Endothelial cell of umbilical vein (primary cell): Measurements from ENCODE around the gene PIAS2. TPM values are rescaled to one million over a fixed set of nuclear protein-coding genes. Genes with fewer than 3 reads are reported as not detected.

ENCODE experiments used
- BruUV-seq: library from RNA; stranded (reverse); fragments of 400-500 nt; replicated peaks from 2 replicates; lab custom pipeline; 2021; lab: Mats Ljungman, UMichigan
- CTCF ChIA-PET: fragments of 300-600, 350-600 bp; sonication (Branson Sonifier 250); formaldehyde crosslinking; loops from one replicate; lab custom pipeline; 2021; ENCODE audit warnings: antibody characterized with exemption, inconsistent platforms; lab: Charles Lee
- POLR2A ChIA-PET: fragments of 300-600, 350-600 bp; sonication (Branson Sonifier 250); formaldehyde crosslinking; loops from one replicate; lab custom pipeline; 2021; ENCODE audit warnings: antibody characterized with exemption, inconsistent platforms; lab: Charles Lee
- DNase-seq: peaks from one replicate; pipeline ENCODE4 v3.0.0-alpha.2; 2011; ENCODE audit warnings: low read depth, low spot score
- FAIRE-seq: peaks from 2 replicates; lab custom pipeline; 2011; peaks lifted over from hg19 to GRCh38; lab: Jason Lieb, UNC
- H2AFZ ChIP-seq: 2 replicates; pipeline ENCODE4 v1.6.0; 2012; ENCODE audit warnings: low read depth, low read length, control low read depth, inconsistent platforms
- H3K27ac ChIP-seq: 2 replicates; pipeline ENCODE4 v1.5.1; 2011; ENCODE audit warnings: low read depth, mild to moderate bottlenecking, control low read depth, low read length, moderate library complexity; ENCODE audit not compliant: insufficient read depth
- H3K27me3 ChIP-seq, 2 experiments: 2 replicates each; pipeline versions ENCODE4 v1.6.0 to v1.6.1; 2011; ENCODE audit warnings: low read length in 2 of 2, mixed read lengths in 1 of 2; ENCODE audit not compliant: control insufficient read depth in 2 of 2, insufficient read depth in 2 of 2
- H3K36me3 ChIP-seq, 2 experiments: 2 replicates in 1 of 2; 3 replicates in 1 of 2; pipeline ENCODE4 v1.5.1; 2011; ENCODE audit warnings: low read length in 2 of 2, mild to moderate bottlenecking in 1 of 2, moderate library complexity in 1 of 2; ENCODE audit not compliant: control insufficient read depth in 2 of 2, insufficient read depth in 2 of 2; ENCODE audit errors: extremely low read depth in 1 of 2
- H3K4me1 ChIP-seq: 3 replicates; pipeline ENCODE4 v1.5.1; 2011; ENCODE audit warnings: mild to moderate bottlenecking, low read length; ENCODE audit not compliant: control insufficient read depth, insufficient read depth; ENCODE audit errors: extremely low read depth
- H3K4me2 ChIP-seq: 2 replicates; pipeline ENCODE4 v1.6.1; 2011; ENCODE audit warnings: low read length, control low read depth, mixed read lengths; ENCODE audit not compliant: insufficient read depth
- H3K4me3 ChIP-seq, 3 experiments: fragments of 200-600 bp in 1 of 3; sonication (generic), shearing (Covaris generic) in 1 of 3; replicated peaks in 1 of 3; 2 replicates each; pipeline ENCODE4 v1.5.1; 2011 to 2016; ENCODE audit warnings: control low read depth in 3 of 3, low read length in 3 of 3, mild to moderate bottlenecking in 2 of 3, inconsistent platforms in 1 of 3, low read depth in 1 of 3, moderate library complexity in 1 of 3; ENCODE audit not compliant: insufficient read depth in 1 of 3
- H3K79me2 ChIP-seq: 2 replicates; pipeline ENCODE4 v1.6.0; 2012; ENCODE audit warnings: low read length, inconsistent platforms; ENCODE audit not compliant: control insufficient read depth, insufficient read depth
- H3K9ac ChIP-seq: replicated peaks from 2 replicates; pipeline ENCODE3; 2011; ENCODE audit warnings: low read length, control low read depth; ENCODE audit not compliant: insufficient read depth; ENCODE audit errors: extremely low read depth
- H3K9me1 ChIP-seq: replicated peaks from 3 replicates; pipeline ENCODE4 v1.6.0; 2011; ENCODE audit warnings: mild to moderate bottlenecking, low read length; ENCODE audit not compliant: control insufficient read depth, insufficient read depth; ENCODE audit errors: extremely low read depth
- H3K9me3 ChIP-seq: replicated peaks from 2 replicates; pipeline ENCODE4 v1.5.1; 2012; ENCODE audit warnings: low read length, inconsistent platforms; ENCODE audit not compliant: control insufficient read depth, insufficient read depth
- H4K20me1 ChIP-seq: replicated peaks from 2 replicates; pipeline ENCODE3; 2011; ENCODE audit warnings: mild to moderate bottlenecking, low read length; ENCODE audit not compliant: control insufficient read depth, insufficient read depth; ENCODE audit errors: extremely low read depth
- EZH2 ChIP-seq: IDR thresholded peaks from 2 replicates; pipeline ENCODE4 v1.6.1; 2012; ENCODE audit warnings: borderline replicate concordance, low read depth, mild to moderate bottlenecking, moderate library complexity, low read length, inconsistent platforms; ENCODE audit not compliant: severe bottlenecking
- FOS ChIP-seq: IDR thresholded peaks from 2 replicates; pipeline ENCODE4 v1.6.1; 2011; ENCODE audit warnings: mild to moderate bottlenecking, low read length, moderate library complexity, borderline replicate concordance; ENCODE audit not compliant: insufficient read depth
- GATA2 ChIP-seq: IDR thresholded peaks from 2 replicates; pipeline ENCODE4 v1.7.0; 2011; ENCODE audit warnings: low read depth, mild to moderate bottlenecking, moderate library complexity, mixed read lengths, low read length; ENCODE audit not compliant: insufficient read length, insufficient read depth
- JUN ChIP-seq: IDR thresholded peaks from 2 replicates; pipeline ENCODE4 v1.6.1; 2011; ENCODE audit warnings: borderline replicate concordance, low read depth; ENCODE audit not compliant: insufficient read length, insufficient read depth
- MYC ChIP-seq: IDR thresholded peaks from one replicate; pipeline ENCODE4 v1.6.1; 2011; ENCODE audit warnings: mild to moderate bottlenecking, low read depth, low read length
- POLR2A ChIP-seq: IDR thresholded peaks from 2 replicates; pipeline ENCODE4 v1.6.1; 2012; ENCODE audit warnings: low read depth, mild to moderate bottlenecking, control low read depth, low read length
- POLR2AphosphoS5 ChIP-seq: IDR thresholded peaks from 2 replicates; pipeline ENCODE4 v1.6.1; 2012; ENCODE audit warnings: low read depth, mild to moderate bottlenecking, control low read depth, low read length, moderate library complexity; ENCODE audit not compliant: insufficient read depth
- dilution Hi-C: fragments of 300-500 bp; cut with MboI; formaldehyde crosslinking; loops from one replicate; pipeline ENCODE4 v1.15.0; 2019; ENCODE audit warnings: low sequenced_read_pairs; ENCODE audit not compliant: extremely low pct_ligation_motif_present
- intact Hi-C: fragments of 100-400 bp; cut with micrococcal nuclease; formaldehyde crosslinking; loops from one replicate; pipeline ENCODE4 v1.10.0; 2022
- polyA plus RNA-seq, 4 experiments: library from polyadenylated mRNA; depleted of rRNA in 3 of 4; stranded (reverse) in 3 of 4; unstranded in 1 of 4; fragments of >200 nt; gene quantifications; 2 replicates each; pipeline versions ENCODE4 v1.2.1 to v1.2.3, GENCODE V29; 2011 to 2012; ENCODE audit warnings: missing spikeins in 1 of 4
- total RNA-seq: library from RNA; stranded (reverse); gene quantifications from 2 replicates; pipeline ENCODE4 v1.2.3, GENCODE V29; 2021
- TF ChIP-seq, protein P1 (sequence below), 2 donors: IDR thresholded peaks; 1 replicate in 1 of 2; 2 replicates in 1 of 2; pipeline ENCODE4 v1.5.1; 2011; ENCODE audit warnings: low read length in 2 of 2, mild to moderate bottlenecking in 2 of 2, moderate library complexity in 2 of 2, control low read depth in 1 of 2, inconsistent platforms in 1 of 2, low read depth in 1 of 2; ENCODE audit not compliant: insufficient read depth in 1 of 2; ENCODE audit errors: extremely low read depth in 1 of 2

The PIAS2 gene
- total and polyA plus RNA-seq, 2 donors (not counting 3 experiments of a cell fraction or from before 2014, with no cell fraction given) = 7.0 to 34.3 TPM

DNA sequence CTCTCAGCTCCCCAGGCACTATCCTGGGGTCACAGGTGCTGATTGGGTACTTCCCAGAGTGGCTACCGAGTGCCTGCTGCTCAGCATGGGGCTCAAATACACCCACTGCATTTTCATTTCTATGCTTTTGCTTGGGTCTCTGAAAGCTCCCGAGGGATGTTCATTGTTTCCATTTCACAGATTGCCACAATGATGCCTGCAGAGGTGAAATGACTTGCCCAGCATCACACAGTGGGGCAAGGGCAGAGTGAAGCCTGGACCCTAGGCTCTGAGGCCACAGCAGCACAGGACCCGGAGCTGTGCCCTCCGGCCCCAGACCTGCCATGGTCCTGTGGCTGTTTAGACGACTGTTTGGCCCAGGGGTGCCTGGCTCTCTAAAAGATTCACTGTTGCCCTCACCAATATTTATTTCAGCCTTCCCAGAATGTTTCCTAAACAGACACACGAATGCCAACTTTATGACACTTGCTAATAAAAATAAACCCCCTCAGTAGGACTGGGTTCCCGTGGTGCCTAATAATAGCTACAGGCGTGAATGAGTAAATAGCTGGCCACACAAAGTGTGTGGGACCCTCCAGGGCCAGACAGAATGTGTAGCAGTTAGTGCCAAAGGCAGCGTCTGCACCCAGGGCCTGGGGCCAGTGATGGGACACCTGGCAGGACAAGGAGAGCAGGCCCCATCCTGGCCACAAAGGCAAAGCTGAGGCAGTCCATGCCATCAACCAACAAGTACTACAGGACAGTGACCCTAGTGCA, 149.0 kb downstream of the PIAS2 start:
- H3K4me2 ChIP-seq = no peak overlapping the region
- H3K9ac ChIP-seq = no peak overlapping the region
- TF ChIP-seq JUN = no peak
- TF ChIP-seq MYC = no peak
- TF ChIP-seq POLR2A = no peak
- no peak for TF ChIP-seq POLR2AphosphoS5
- no peak for TF ChIP-seq GATA2
- TF ChIP-seq, protein P1, sequence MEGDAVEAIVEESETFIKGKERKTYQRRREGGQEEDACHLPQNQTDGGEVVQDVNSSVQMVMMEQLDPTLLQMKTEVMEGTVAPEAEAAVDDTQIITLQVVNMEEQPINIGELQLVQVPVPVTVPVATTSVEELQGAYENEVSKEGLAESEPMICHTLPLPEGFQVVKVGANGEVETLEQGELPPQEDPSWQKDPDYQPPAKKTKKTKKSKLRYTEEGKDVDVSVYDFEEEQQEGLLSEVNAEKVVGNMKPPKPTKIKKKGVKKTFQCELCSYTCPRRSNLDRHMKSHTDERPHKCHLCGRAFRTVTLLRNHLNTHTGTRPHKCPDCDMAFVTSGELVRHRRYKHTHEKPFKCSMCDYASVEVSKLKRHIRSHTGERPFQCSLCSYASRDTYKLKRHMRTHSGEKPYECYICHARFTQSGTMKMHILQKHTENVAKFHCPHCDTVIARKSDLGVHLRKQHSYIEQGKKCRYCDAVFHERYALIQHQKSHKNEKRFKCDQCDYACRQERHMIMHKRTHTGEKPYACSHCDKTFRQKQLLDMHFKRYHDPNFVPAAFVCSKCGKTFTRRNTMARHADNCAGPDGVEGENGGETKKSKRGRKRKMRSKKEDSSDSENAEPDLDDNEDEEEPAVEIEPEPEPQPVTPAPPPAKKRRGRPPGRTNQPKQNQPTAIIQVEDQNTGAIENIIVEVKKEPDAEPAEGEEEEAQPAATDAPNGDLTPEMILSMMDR (IDR thresholded peaks at IDR 0.05; ENCODE audit: extremely low read depth in 1 of 2, insufficient read depth in 1 of 2, low read depth in 1 of 2, low read length in 2 of 2) = no peak
- no peak for TF ChIP-seq FOS
- no peak for TF ChIP-seq EZH2
- no peaks in the 10 kb centered on the region for H3K27me3 ChIP-seq
- H3K27ac ChIP-seq = no peak overlapping the region
- H3K79me2 ChIP-seq = no peaks in the 10 kb centered on the region
- no peaks in the 10 kb centered on the region for H3K4me1 ChIP-seq
- DNase-seq (no peak), FAIRE-seq (no peak)
- H3K9me1 ChIP-seq = no peaks in the 10 kb centered on the region
- intact Hi-C loops (no loop called here), dilution Hi-C loops (no loop called here)
- no peak overlapping the region for H3K4me3 ChIP-seq
- POLR2A ChIA-PET = no interaction called here
- H3K9me3 ChIP-seq = no peaks in the 10 kb centered on the region
- no peak overlapping the region for H2AFZ ChIP-seq
- H4K20me1 ChIP-seq = no peaks in the 10 kb centered on the region
- BruUV-seq = no TSS peak
- CTCF ChIA-PET = interaction anchor here (0.6 kb wide), 1 partner anchor 127 kb away, joined by 3 read pairs; no protein-coding TSS in a partner anchor
- H3K36me3 ChIP-seq = no peaks in the 10 kb centered on the region
